CD4-positive, alpha-beta T cell (primary cell): ENCODE data around the gene PBOV1. TPM values are rescaled to one million over a fixed set of nuclear protein-coding genes. Genes with fewer than 3 reads are reported as not detected.

ENCODE experiments used
- ATAC-seq: fragments of 200-7000 bp; cut with Tn5 transposase; one replicate; pipeline ENCODE4 v1.10.0; 2022; ENCODE audit warnings: mild to moderate bottlenecking; ENCODE audit not compliant: poor library complexity
- CTCF ChIA-PET: fragments of 350-600 bp; sonication (Branson Sonifier 250); formaldehyde crosslinking; loops from one replicate; lab custom pipeline; 2021; ENCODE audit warnings: antibody characterized with exemption, inconsistent platforms; lab: Charles Lee
- POLR2A ChIA-PET: fragments of 350-600 bp; sonication (Branson Sonifier 250); formaldehyde crosslinking; loops from one replicate; lab custom pipeline; 2021; ENCODE audit warnings: antibody characterized with exemption, inconsistent platforms; lab: Charles Lee
- DNase-seq, 14 experiments: peaks; one replicate each; pipeline ENCODE4 v3.0.0-alpha.2; 2013 to 2020; ENCODE audit warnings: mixed read lengths in 2 of 14
- H3K27ac ChIP-seq, 2 donors: one replicate each; pipeline versions ENCODE4 v1.5.1 to v1.7.0; 2013; ENCODE audit warnings: low read length in 2 of 2, low read depth in 1 of 2, mild to moderate bottlenecking in 1 of 2
- H3K27me3 ChIP-seq, 2 experiments: 1 replicate in 1 of 2; 2 replicates in 1 of 2; pipeline versions ENCODE4 v1.6.1 to v1.7.0; 2013; ENCODE audit warnings: low read length in 2 of 2, control low read depth in 1 of 2, mild to moderate bottlenecking in 1 of 2, moderate library complexity in 1 of 2; ENCODE audit not compliant: insufficient read depth in 2 of 2, control insufficient read depth in 1 of 2
- H3K36me3 ChIP-seq: one replicate; pipeline ENCODE4 v1.6.1; 2013; ENCODE audit warnings: low read length, control low read depth; ENCODE audit not compliant: insufficient read depth
- H3K4me1 ChIP-seq: one replicate; pipeline ENCODE4 v1.6.1; 2013; ENCODE audit warnings: low read length, control low read depth; ENCODE audit not compliant: insufficient read depth
- H3K4me3 ChIP-seq: one replicate; pipeline ENCODE4 v1.5.1; 2013; ENCODE audit warnings: mild to moderate bottlenecking, low read length, moderate library complexity
- H3K9me3 ChIP-seq, 2 experiments: 1 replicate in 1 of 2; 2 replicates in 1 of 2; pipeline versions ENCODE4 v1.6.1 to v1.7.0; 2013; ENCODE audit warnings: low read length in 2 of 2, mild to moderate bottlenecking in 2 of 2, control low read depth in 1 of 2, moderate library complexity in 1 of 2; ENCODE audit not compliant: control insufficient read depth in 1 of 2, insufficient read depth in 1 of 2
- H3K27ac Mint-ChIP-seq: one replicate; pipeline ENCODE4 v1.8.0; 2020; ENCODE audit warnings: mixed read lengths
- H3K27me3 Mint-ChIP-seq: one replicate; pipeline ENCODE4 v1.8.0; 2021; ENCODE audit warnings: mixed read lengths
- H3K36me3 Mint-ChIP-seq: one replicate; pipeline ENCODE4 v1.8.0; 2021; ENCODE audit warnings: low read depth, mixed read lengths
- H3K4me1 Mint-ChIP-seq: one replicate; pipeline ENCODE4 v1.8.0; 2021; ENCODE audit warnings: low read depth, mixed read lengths
- H3K4me3 Mint-ChIP-seq: one replicate; pipeline ENCODE4 v1.8.0; 2020; ENCODE audit warnings: mild to moderate bottlenecking, mixed read lengths
- H3K9me3 Mint-ChIP-seq: one replicate; pipeline ENCODE4 v1.8.0; 2020; ENCODE audit warnings: mixed read lengths
- CTCF ChIP-seq: fragments of 200-600 bp; IDR thresholded peaks from one replicate; pipeline ENCODE4 v1.8.0; 2022; ENCODE audit warnings: antibody characterized with exemption, mild to moderate bottlenecking
- intact Hi-C, 2 experiments: fragments of 100-400 bp; cut with DNase I in 1 of 2; cut with micrococcal nuclease in 1 of 2; formaldehyde crosslinking; loops; one replicate each; pipeline versions ENCODE4 v1.15.1 to v1.9.0; 2023 to 2025; cut with DNase I, micrococcal nuclease
- total RNA-seq, 174 experiments: library from RNA in 2 of 174; stranded (reverse) in 2 of 174; gene quantifications; one replicate each; pipeline ENCODE4 v1.2.3 and lab custom pipeline; 2021 to 2026

PBOV1 gene
- total RNA-seq, 2 experiments from 2014 or later, result not detected

GRCh38 chr6:138238368-138238767 is 20.1 kb upstream of the PBOV1 start:
- peaks cover 0 to 11% of the 10 kb centered on the region in 2 experiments for H3K27me3 ChIP-seq
- H3K27me3 Mint-ChIP-seq, result peaks cover 40% of the 10 kb centered on the region
- no peak overlapping the region for H3K27ac Mint-ChIP-seq
- H3K4me1 Mint-ChIP-seq, result no peaks in the 10 kb centered on the region
- H3K4me3 Mint-ChIP-seq, result no peak overlapping the region
- POLR2A ChIA-PET, result no interaction called here
- no peak for TF ChIP-seq CTCF
- H3K9me3 Mint-ChIP-seq, result no peaks in the 10 kb centered on the region
- intact Hi-C loops, result no loop called here
- ATAC-seq (no peak), DNase-seq (no peak)
- no peak overlapping the region for H3K27ac ChIP-seq
- CTCF ChIA-PET, result no interaction called here
- H3K4me3 ChIP-seq, result no peak overlapping the region
- no peaks in the 10 kb centered on the region for H3K9me3 ChIP-seq
- H3K36me3 Mint-ChIP-seq, result no peaks in the 10 kb centered on the region
- no peaks in the 10 kb centered on the region for H3K36me3 ChIP-seq
- no peaks in the 10 kb centered on the region for H3K4me1 ChIP-seq

- no peaks in the 10 kb centered on the region for H3K36me3 Mint-ChIP-seq
- no peaks in the 10 kb centered on the region for H3K9me3 Mint-ChIP-seq
- no peak for DNase-seq
- POLR2A ChIA-PET, result no interaction called here
- Histone ChIP-seq H3K4me3 (no peak overlapping the region), H3K4me1 (no peaks in the 10 kb centered on the region), H3K36me3 (no peaks in the 10 kb centered on the region), H3K27ac (no peak overlapping the region), H3K9me3 (no peaks in the 10 kb centered on the region), H3K27me3 (peaks cover 0 to 11% of the 10 kb centered on the region in 2 experiments)
- H3K4me1 Mint-ChIP-seq, result no peaks in the 10 kb centered on the region
- ATAC-seq, result no peak
- CTCF ChIA-PET, result no interaction called here
- H3K4me3 Mint-ChIP-seq, result no peak overlapping the region
- intact Hi-C loops, result no loop called here
- no peak for TF ChIP-seq CTCF
- H3K27me3 Mint-ChIP-seq, result peaks cover 33% of the 10 kb centered on the region
- H3K27ac Mint-ChIP-seq, result no peak overlapping the region
These were observed 19.2 kb upstream of the PBOV1 start for GRCh38 chr6:138237463-138237862.

- H3K4me1 ChIP-seq, result no peaks in the 10 kb centered on the region
- Mint-ChIP-seq H3K9me3 (no peaks in the 10 kb centered on the region), H3K4me1 (no peaks in the 10 kb centered on the region), H3K27ac (no peak overlapping the region), H3K4me3 (no peak overlapping the region), H3K27me3 (peaks cover 30% of the 10 kb centered on the region), H3K36me3 (no peaks in the 10 kb centered on the region)
- no peak overlapping the region for H3K27ac ChIP-seq
- intact Hi-C loops, result no loop called here
- TF ChIP-seq CTCF, result no peak
- no peaks in the 10 kb centered on the region for H3K36me3 ChIP-seq
- DNase-seq (no peak), ATAC-seq (no peak)
- no peaks in the 10 kb centered on the region for H3K9me3 ChIP-seq
- H3K27me3 ChIP-seq, result peaks cover 0 to 3% of the 10 kb centered on the region in 2 experiments
- CTCF ChIA-PET, result no interaction called here
- H3K4me3 ChIP-seq, result no peak overlapping the region
- POLR2A ChIA-PET, result no interaction called here
These were observed 17.4 kb upstream of the PBOV1 start for GRCh38 chr6:138235693-138236092.
